OCI-LY3 (cell line): ENCODE measurements around the gene ART1.
"Not testable (repeated sequence)": the region's sequence is repeated elsewhere in the genome, so short reads cannot be mapped to it uniquely, and the experiment has no call there.

ENCODE experiments used
- CTCF ChIP-seq: fragments of 200-600, 300-600 bp; sonication (generic); IDR thresholded peaks from 2 replicates; pipeline ENCODE4 v1.5.1; 2014; ENCODE audit warnings: antibody characterized with exemption, low read length, low read depth
- EZH2phosphoT487 ChIP-seq: fragments of 200-600 bp; shearing (Covaris generic); IDR thresholded peaks from 2 replicates; pipeline ENCODE4 v1.6.1; 2018; ENCODE audit warnings: antibody characterized with exemption, mixed run types, low read depth

- TF ChIP-seq CTCF, EZH2phosphoT487: not testable (repeated sequence)
Measured at GRCh38 chr11:3649374-3649773, 4.4 kb downstream of the ART1 start.
